ENCODE data around the gene ZDHHC6. TPM values are rescaled to one million over a fixed set of nuclear protein-coding genes. Genes with fewer than 3 reads are reported as not detected.

Gene ZDHHC6
- total and polyA plus RNA-seq, 12 donors: 10.8 to 51.9 (median 27.8) TPM

- intact Hi-C loops (cut with DNase I): loop anchor here in 1 of 2 donors (10.0 kb wide), 1 partner anchor 909 kb away; no protein-coding TSS in a partner anchor
- H3K4me1 ChIP-seq (replicated peaks in 1 of 2): peaks cover 0 to 14% of the 10 kb centered on the region in 2 donors
- H3K9me3 ChIP-seq (replicated peaks in 1 of 3): no peaks in the 10 kb centered on the region
- no peaks in the 10 kb centered on the region for H3K36me3 ChIP-seq (replicated peaks in 1 of 2)
- H3K4me3 ChIP-seq: no peak overlapping the region
- 56 to 66% (median 61%) methylated on average over 3 of the region's 3 CpGs for WGBS, 4 donors
- H3K27me3 ChIP-seq: no peaks in the 10 kb centered on the region
- DNase-seq: no peak
- TF ChIP-seq CTCF (IDR thresholded peaks at IDR 0.05) (peak; percentile 34 to 64 (median 50)), POLR2A (IDR thresholded peaks at IDR 0.05) (no peak)
- no peak overlapping the region for H3K27ac ChIP-seq
Observed at GRCh38 chr10:112475575-112476218, 29.0 kb upstream of the ZDHHC6 start.

GRCh38 chr10:112471878-112472487, 25.3 kb upstream of the ZDHHC6 start:
- intact Hi-C loops (cut with DNase I): loop anchor here in 1 of 2 donors (10.0 kb wide), 1 partner anchor 913 kb away; no protein-coding TSS in a partner anchor
- H3K27ac ChIP-seq: peak overlapping the region in 1 of 5 donors; percentile 43
- 14 to 17% (median 15%) methylated on average over 4 of the region's 4 CpGs for WGBS, 4 donors

GRCh38 chr10:112467541-112468075, 20.9 kb upstream of the ZDHHC6 start:
- H3K9me3 ChIP-seq (replicated peaks in 1 of 3): no peaks in the 10 kb centered on the region
- H3K36me3 ChIP-seq (replicated peaks in 1 of 2): peaks cover 0 to 11% of the 10 kb centered on the region in 2 donors
- no peak overlapping the region for H3K4me3 ChIP-seq
- no peaks in the 10 kb centered on the region for H3K4me1 ChIP-seq (replicated peaks in 1 of 2)
- intact Hi-C loops (cut with DNase I): no loop called here
- TF ChIP-seq CTCF (IDR thresholded peaks at IDR 0.05): no peak
- no peak for TF ChIP-seq POLR2A (IDR thresholded peaks at IDR 0.05)
- 90 to 100% (median 99%) methylated on average over 1 of the region's 1 CpG for WGBS, 4 donors
- H3K27ac ChIP-seq: no peak overlapping the region
- H3K27me3 ChIP-seq: no peaks in the 10 kb centered on the region
- no peak for DNase-seq

More at GRCh38 chr10:112471878-112472487, 25.3 kb upstream of the ZDHHC6 start:
- DNase-seq: no peak
- H3K9me3 ChIP-seq (replicated peaks in 1 of 3): no peaks in the 10 kb centered on the region
- peaks cover 0 to 14% of the 10 kb centered on the region in 2 donors for H3K4me1 ChIP-seq (replicated peaks in 1 of 2)
- TF ChIP-seq POLR2A (IDR thresholded peaks at IDR 0.05): no peak
- TF ChIP-seq CTCF (IDR thresholded peaks at IDR 0.05): peak; percentile 58 to 78 (median 70)
- H3K4me3 ChIP-seq: no peak overlapping the region
- H3K36me3 ChIP-seq (replicated peaks in 1 of 2): no peaks in the 10 kb centered on the region
- no peaks in the 10 kb centered on the region for H3K27me3 ChIP-seq

GRCh38 chr10:112466802-112467201, 20.1 kb upstream of the ZDHHC6 start:
- no peak overlapping the region for H3K4me3 ChIP-seq
- peaks cover 0 to 11% of the 10 kb centered on the region in 2 donors for H3K36me3 ChIP-seq (replicated peaks in 1 of 2)
- TF ChIP-seq CTCF (IDR thresholded peaks at IDR 0.05) (no peak), POLR2A (IDR thresholded peaks at IDR 0.05) (no peak)
- intact Hi-C loops (cut with DNase I): no loop called here
- DNase-seq: no peak
- H3K27me3 ChIP-seq: no peaks in the 10 kb centered on the region
- no peaks in the 10 kb centered on the region for H3K4me1 ChIP-seq (replicated peaks in 1 of 2)
- H3K27ac ChIP-seq: no peak overlapping the region
- no peaks in the 10 kb centered on the region for H3K9me3 ChIP-seq (replicated peaks in 1 of 3)
- 87 to 91% (median 89%) methylated on average over 3 of the region's 3 CpGs for WGBS, 4 donors
